Right atrium auricular region (tissue), 2 donors: ENCODE results near the gene CEP112. TPM values are rescaled to one million over a fixed set of nuclear protein-coding genes. Genes with fewer than 3 reads are reported as not detected.

Experiments used
- DNase-seq: peaks from one replicate; pipeline ENCODE4 v3.0.0-alpha.2; 2019; ENCODE audit warnings: low spot score
- H3K27ac ChIP-seq, 2 donors: fragments of 200-600 bp; sonication (generic); 1 replicate in 1 of 2; 2 replicates in 1 of 2; pipeline ENCODE4 v1.5.1; 2016 to 2019
- H3K27me3 ChIP-seq, 2 donors: fragments of 200-600 bp; sonication (generic); one replicate each; pipeline versions ENCODE4 v1.5.1 to v1.6.0; 2017 to 2019
- H3K36me3 ChIP-seq: fragments of 200-600 bp; sonication (generic); one replicate; pipeline ENCODE4 v1.5.1; 2016
- H3K4me1 ChIP-seq, 2 donors: fragments of 200-600 bp; sonication (generic); one replicate each; pipeline versions ENCODE4 v1.5.1 to v1.6.0; 2017 to 2019
- H3K4me3 ChIP-seq, 2 donors: fragments of 200-600 bp; sonication (generic); 1 replicate in 1 of 2; 2 replicates in 1 of 2; pipeline ENCODE4 v1.5.1; 2017 to 2019; ENCODE audit warnings: mild to moderate bottlenecking in 1 of 2, moderate library complexity in 1 of 2
- H3K9me3 ChIP-seq, 2 donors: fragments of 200-600 bp; sonication (generic); one replicate each; pipeline ENCODE4 v1.5.1; 2019
- CTCF ChIP-seq, 2 donors: fragments of 200-600 bp; sonication (generic); IDR thresholded peaks; one replicate each; pipeline ENCODE4 v1.5.1; 2019; ENCODE audit warnings: antibody characterized with exemption in 2 of 2
- total RNA-seq, 2 donors: library from RNA; depleted of rRNA; stranded (reverse); fragments of >200 nt; gene quantifications; one replicate each; pipeline ENCODE4 v1.1.0, GENCODE V29; 2016

Gene CEP112
- total RNA-seq, 2 donors from 2014 or later, result 8.1 to 11.2 TPM

DNA sequence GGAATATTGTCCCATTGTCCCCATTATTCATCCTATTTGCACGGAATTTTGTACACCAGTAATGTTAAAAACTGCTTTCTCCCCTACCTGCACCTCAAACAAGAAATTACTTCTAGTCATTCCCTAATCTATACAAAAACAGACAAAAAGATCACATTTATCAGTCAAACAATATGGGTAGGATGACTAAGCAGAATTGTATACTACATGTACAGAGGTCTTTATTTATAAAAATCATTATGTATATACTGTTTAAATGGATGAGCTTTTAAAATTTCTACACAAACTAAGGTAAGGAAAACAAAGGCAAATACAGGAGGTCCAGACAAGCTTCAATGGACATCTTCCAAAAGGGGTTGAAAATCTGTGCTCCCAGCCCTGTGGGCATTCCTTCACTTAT is 137.7 kb downstream of the CEP112 start:
- no peak overlapping the region for H3K27ac ChIP-seq
- H3K36me3 ChIP-seq, result no peaks in the 10 kb centered on the region
- H3K9me3 ChIP-seq, result no peaks in the 10 kb centered on the region
- DNase-seq, result no peak
- no peak overlapping the region for H3K4me3 ChIP-seq
- no peaks in the 10 kb centered on the region for H3K27me3 ChIP-seq
- H3K4me1 ChIP-seq, result no peaks in the 10 kb centered on the region
- TF ChIP-seq CTCF (IDR thresholded peaks at IDR 0.05), result no peak

DNA sequence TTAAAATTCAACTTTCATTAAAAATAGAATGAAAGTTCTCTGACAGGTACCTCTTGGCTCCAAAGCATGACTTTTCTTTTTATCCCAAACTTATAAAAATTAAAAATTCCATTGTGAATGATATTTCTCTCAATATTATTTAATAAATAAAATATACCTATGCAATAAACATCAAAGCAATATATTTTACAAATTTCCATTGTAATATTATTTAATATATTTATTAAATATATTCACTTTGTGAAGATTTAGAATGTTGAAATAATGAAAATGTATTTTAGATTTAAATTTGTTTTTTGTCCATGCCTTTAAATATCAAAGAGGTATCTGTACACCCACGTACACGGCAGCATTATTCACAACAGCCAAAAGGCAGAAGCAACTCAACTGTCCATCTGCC is 147.8 kb downstream of the CEP112 start:
- H3K9me3 ChIP-seq, result no peaks in the 10 kb centered on the region
- no peaks in the 10 kb centered on the region for H3K27me3 ChIP-seq
- no peak for TF ChIP-seq CTCF (IDR thresholded peaks at IDR 0.05)
- DNase-seq, result no peak
- no peaks in the 10 kb centered on the region for H3K36me3 ChIP-seq
- H3K4me1 ChIP-seq, result no peaks in the 10 kb centered on the region
- no peak overlapping the region for H3K4me3 ChIP-seq
- no peak overlapping the region for H3K27ac ChIP-seq

- DNase-seq, result no peak
- Histone ChIP-seq H3K4me1 (no peaks in the 10 kb centered on the region), H3K9me3 (no peaks in the 10 kb centered on the region), H3K27me3 (no peaks in the 10 kb centered on the region), H3K36me3 (no peaks in the 10 kb centered on the region), H3K27ac (no peak overlapping the region), H3K4me3 (no peak overlapping the region)
- TF ChIP-seq CTCF (IDR thresholded peaks at IDR 0.05), result no peak
Observed at GRCh38 chr17:66043419-66043818, 148.5 kb downstream of the CEP112 start.

GRCh38 chr17:66040402-66040801 is 151.5 kb downstream of the CEP112 start:
- Histone ChIP-seq H3K4me3 (no peak overlapping the region), H3K27me3 (no peaks in the 10 kb centered on the region), H3K27ac (no peak overlapping the region), H3K36me3 (no peaks in the 10 kb centered on the region), H3K4me1 (no peaks in the 10 kb centered on the region), H3K9me3 (no peaks in the 10 kb centered on the region)
- no peak for DNase-seq
- TF ChIP-seq CTCF (IDR thresholded peaks at IDR 0.05), result peak in 1 of 2 donors; percentile 19

DNA sequence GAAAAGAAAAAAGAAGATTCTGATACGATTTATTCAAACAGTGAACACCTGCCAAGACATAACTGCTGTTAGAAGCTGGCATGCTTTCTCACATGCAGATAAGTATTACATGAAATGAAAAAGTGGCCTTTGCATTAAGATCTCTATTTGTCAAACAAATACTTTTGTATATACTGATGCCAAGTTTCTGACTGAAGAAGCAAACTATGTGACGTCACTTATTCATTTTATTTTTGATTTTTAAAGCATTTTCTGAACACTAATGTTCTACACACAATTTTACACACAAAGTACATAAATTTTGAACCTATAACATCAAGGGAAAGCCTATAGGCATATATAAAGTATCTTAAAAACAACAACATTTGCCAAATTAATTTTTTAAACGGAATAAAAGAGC is 153.8 kb downstream of the CEP112 start:
- no peak for DNase-seq
- no peak for TF ChIP-seq CTCF (IDR thresholded peaks at IDR 0.05)
- Histone ChIP-seq H3K4me3 (no peak overlapping the region), H3K9me3 (no peaks in the 10 kb centered on the region), H3K36me3 (no peaks in the 10 kb centered on the region), H3K27ac (no peak overlapping the region), H3K4me1 (no peaks in the 10 kb centered on the region), H3K27me3 (no peaks in the 10 kb centered on the region)

- no peak overlapping the region for H3K27ac ChIP-seq
- no peak for TF ChIP-seq CTCF (IDR thresholded peaks at IDR 0.05)
- no peak for DNase-seq
- no peaks in the 10 kb centered on the region for H3K9me3 ChIP-seq
- no peaks in the 10 kb centered on the region for H3K4me1 ChIP-seq
- H3K4me3 ChIP-seq, result no peak overlapping the region
- no peaks in the 10 kb centered on the region for H3K36me3 ChIP-seq
- H3K27me3 ChIP-seq, result no peaks in the 10 kb centered on the region
Observed at GRCh38 chr17:66037221-66037620, 154.7 kb downstream of the CEP112 start.
